Liver (tissue), 3 donors: ENCODE data around the gene BOLA2.
"Not testable (repeated sequence)": the region's sequence is repeated elsewhere in the genome, so short reads cannot be mapped to it uniquely, and the experiment has no call there.

Source experiments
- CTCF ChIP-seq: fragments of 150-350 bp; IDR thresholded peaks from 2 replicates; pipeline ENCODE4 v1.5.1; 2017; ENCODE audit warnings: improper control_type of control experiment, low read depth, low read length; ENCODE audit not compliant: missing input control
- JUND ChIP-seq, 2 donors: IDR thresholded peaks; 2 replicates each; pipeline ENCODE4 v1.6.1; 2016; ENCODE audit warnings: antibody characterized with exemption in 2 of 2
- RAD21 ChIP-seq, 2 donors: IDR thresholded peaks; 2 replicates each; pipeline ENCODE4 v1.6.1; 2016; ENCODE audit warnings: antibody characterized with exemption in 2 of 2, mild to moderate bottlenecking in 2 of 2
- REST ChIP-seq: IDR thresholded peaks from 2 replicates; pipeline ENCODE4 v1.6.1; 2016; ENCODE audit warnings: antibody characterized with exemption, mild to moderate bottlenecking
- SP1 ChIP-seq: IDR thresholded peaks from 2 replicates; pipeline ENCODE4 v1.6.1; 2018; ENCODE audit warnings: antibody characterized with exemption, mild to moderate bottlenecking
- TAF1 ChIP-seq: conservative IDR thresholded peaks from 2 replicates; pipeline ENCODE4 v1.6.1; 2016; ENCODE audit warnings: antibody characterized with exemption, mild to moderate bottlenecking
- ZBTB33 ChIP-seq: IDR thresholded peaks from 2 replicates; pipeline ENCODE4 v1.6.1; 2016; ENCODE audit warnings: antibody characterized with exemption
- donor health status: healthy.
- donor health status: healthy.

GRCh38 chr16:29466904-29467303, 12.8 kb upstream of the BOLA2 start:
- not testable (repeated sequence) for TF ChIP-seq CTCF; RAD21 (IDR thresholded peaks at IDR 0.05); SP1; ZBTB33; REST; TAF1; JUND (IDR thresholded peaks at IDR 0.05)
